ELF-1 (cell line): ENCODE results near the gene EYA2.
"Not testable (repeated sequence)": the region's sequence is repeated elsewhere in the genome, so short reads cannot be mapped to it uniquely, and the experiment has no call there.

Experiments used
- DNase-seq: peaks from one replicate; pipeline ENCODE4 v3.0.0-alpha.2; 2016; ENCODE audit warnings: low read depth, low spot score

The EYA2 gene

DNA sequence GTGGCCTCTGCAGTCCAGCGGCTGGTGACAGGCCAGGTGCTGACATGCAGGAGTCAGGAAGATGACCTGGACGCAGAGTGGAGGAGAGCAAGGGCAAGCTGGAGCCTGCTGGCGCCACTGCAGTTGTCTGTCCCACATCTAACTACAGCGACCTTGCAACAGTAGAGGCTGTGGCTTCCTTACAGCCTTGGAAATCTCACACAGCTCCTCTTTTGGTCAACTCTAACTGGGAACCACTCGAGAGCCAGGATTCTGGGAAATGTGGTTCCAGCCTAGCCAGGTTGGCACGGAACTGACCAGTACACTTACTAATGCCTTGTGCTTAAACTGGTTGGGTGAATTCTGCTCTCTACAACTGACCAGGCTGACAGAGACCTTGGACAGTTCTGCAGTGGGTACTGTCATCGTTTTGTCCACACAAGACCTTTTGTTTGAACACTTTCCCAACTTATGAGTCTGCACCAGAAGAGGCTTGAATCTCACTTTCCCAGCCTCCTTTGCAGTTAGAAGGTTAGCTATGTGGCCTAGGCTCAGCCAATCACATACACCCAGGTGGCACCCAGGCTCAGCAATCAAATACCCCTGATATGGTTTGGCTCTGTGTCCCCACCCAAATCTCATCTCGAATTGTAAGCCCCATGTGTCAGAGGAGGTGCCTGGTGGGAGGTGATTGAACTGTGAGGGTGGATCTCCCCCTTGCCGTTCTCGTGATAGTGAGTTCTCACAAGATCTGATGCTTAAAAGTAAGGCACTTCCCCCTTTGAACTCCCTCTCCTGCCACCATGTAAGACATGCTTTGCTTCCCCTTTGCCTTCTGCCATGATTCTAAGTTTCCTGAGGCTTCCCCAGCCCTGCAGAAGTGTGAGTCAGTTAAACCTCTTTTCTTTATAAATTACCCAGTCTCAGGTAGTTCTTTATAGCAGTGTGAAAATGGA is 308.4 kb downstream of the EYA2 start:
- no peak for DNase-seq

DNA sequence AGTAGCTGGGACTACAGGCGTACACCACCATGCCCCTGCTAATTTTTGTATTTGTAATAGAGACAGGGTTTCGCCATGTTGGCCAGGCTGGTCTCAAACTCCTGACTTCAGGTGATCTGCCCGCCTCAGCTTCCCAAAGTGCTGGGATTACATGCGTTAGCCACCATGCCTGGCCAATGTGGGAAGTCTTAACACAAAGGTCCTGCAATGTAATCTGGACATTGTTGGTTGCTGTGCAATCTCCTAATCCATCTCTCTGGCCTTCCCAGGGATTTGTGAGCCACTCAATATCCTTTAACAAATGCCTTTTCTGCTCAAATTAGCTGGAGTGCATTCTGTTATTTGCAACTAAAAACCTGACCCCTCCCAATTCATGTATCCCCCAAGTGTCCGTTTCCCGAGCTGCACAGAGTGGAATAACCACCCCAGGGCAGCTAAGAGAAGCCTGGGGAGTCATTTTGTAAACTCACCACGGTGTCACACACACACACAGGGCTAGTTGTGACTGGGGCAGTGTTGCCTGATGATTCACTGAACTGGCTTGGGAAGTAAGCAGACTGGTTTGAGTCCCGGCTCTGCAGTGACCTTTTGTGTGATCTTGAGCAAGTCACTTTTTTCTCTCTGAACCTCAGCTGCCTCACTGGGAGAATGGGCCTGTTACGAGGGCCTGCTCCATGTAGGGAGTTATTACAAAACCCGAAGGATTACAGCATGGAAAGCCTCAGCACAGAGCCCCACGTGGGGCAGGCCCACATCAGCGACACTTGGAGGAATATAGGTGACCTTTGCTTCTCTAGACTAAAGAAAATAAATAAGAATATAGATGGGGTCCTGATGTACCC is 309.6 kb downstream of the EYA2 start:
- DNase-seq: peak; percentile 67

DNA sequence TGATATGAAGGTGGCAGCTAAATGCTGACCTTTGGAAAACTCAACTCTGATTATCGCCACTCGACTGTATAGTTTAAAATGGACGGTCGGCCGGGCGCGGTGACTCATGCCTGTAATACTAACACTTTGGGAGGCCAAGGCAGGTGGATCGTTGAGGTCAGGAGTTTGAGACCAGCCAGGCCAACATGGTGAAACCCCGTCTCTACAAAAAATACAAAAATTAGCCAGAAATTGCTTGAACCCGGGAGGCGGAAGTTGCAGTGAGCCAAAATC is 310.1 kb downstream of the EYA2 start:
- DNase-seq: not testable (repeated sequence)

- peak; percentile 62 for DNase-seq
Observed at GRCh38 chr20:47205577-47206123, 311.0 kb downstream of the EYA2 start.

DNA sequence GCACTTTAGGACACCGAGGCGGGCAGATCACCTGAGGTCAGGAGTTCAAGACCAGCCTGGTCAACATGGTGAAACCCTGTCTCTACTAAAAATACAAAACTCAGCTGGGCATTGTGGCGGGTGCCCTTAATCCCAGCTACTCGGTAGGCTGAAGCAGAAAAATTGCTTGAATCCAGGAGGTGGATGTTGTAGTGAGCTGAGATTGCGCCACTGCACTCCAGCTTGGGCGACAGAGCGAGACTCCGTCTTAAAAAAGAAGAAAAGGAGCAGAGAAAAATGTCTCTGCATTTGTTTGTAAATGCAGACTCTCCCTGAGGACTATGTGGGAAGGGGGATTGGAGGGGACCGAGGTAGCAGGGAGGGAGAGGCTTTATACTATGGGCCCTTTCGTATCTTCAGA is 311.9 kb downstream of the EYA2 start:
- not testable (repeated sequence) for DNase-seq

GRCh38 chr20:47206962-47207641 is 312.5 kb downstream of the EYA2 start:
- peak; percentile 34 for DNase-seq

- no peak for DNase-seq
Observed at GRCh38 chr20:47208534-47209174, 314.0 kb downstream of the EYA2 start.

DNA sequence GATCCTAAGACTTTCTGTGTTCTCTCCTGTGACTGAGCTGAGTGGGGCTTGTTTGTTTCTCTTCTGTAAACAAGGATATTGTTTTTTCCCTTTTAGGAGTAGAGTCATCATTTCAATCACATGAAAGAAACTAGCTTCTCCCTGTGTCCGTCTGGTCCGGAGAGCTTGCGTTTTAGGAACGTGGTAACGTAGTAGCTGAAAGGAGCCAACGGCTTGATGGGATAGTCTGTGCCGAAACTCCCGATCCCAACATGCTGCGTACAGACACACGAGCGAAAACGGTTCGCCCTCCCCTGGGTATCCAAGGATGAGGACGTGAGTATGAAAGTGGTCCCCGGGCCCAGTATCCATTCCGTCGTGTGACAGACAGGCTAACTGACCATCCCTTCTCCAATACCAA is 315.3 kb downstream of the EYA2 start:
- no peak for DNase-seq

- DNase-seq: no peak
Observed at GRCh38 chr20:47210470-47210869, 315.8 kb downstream of the EYA2 start.

DNA sequence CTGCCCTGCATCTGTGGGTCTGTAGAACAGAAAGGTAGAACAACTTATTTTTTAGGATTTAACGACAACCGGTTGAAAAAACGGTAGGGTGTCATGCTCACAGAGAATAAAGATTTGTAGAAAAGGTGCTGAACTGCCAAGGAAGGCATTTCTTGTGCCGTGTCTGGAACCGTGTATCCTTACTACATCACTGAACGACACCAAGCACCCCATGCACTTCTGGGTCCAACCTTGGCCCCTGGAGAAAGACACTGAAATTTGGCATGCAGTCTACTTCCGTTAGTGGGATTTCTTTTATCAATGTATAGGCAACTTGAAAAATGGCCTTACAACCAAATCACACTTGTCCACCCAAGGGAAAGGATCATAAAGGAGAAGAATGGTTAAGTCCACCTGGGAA is 316.4 kb downstream of the EYA2 start:
- DNase-seq: no peak

DNA sequence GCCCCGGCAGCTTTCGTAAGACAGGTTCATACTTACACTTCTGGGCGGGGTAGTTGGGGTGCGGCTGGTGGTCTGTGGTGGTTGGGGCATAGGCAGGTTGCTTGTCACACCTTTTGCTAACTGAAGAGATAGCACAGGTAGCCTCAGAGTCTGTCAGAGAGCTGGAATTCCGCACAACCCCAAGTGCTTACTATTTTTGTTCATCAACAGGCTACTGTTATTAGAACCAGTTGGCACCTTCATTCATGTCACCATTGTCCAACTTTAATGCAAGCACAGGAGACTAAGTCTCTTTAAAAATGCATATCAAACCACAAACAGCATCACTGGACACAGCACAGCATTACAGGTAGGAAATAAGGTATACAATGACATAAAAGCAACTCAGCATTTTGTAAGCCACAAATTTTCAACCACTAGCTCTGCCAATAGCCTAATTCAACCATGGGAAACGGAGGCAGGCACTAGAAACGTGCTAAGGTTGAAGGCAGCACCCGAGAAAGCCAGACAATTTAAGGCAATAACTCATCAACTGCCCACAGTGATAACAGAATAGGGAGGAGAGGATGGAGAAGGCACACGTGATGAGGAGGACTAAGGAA is 318.1 kb downstream of the EYA2 start:
- no peak for DNase-seq

- no peak for DNase-seq
Observed at GRCh38 chr20:47213966-47214365, 319.3 kb downstream of the EYA2 start.

GRCh38 chr20:47215653-47216397 is 321.2 kb downstream of the EYA2 start:
- DNase-seq: no peak

DNA sequence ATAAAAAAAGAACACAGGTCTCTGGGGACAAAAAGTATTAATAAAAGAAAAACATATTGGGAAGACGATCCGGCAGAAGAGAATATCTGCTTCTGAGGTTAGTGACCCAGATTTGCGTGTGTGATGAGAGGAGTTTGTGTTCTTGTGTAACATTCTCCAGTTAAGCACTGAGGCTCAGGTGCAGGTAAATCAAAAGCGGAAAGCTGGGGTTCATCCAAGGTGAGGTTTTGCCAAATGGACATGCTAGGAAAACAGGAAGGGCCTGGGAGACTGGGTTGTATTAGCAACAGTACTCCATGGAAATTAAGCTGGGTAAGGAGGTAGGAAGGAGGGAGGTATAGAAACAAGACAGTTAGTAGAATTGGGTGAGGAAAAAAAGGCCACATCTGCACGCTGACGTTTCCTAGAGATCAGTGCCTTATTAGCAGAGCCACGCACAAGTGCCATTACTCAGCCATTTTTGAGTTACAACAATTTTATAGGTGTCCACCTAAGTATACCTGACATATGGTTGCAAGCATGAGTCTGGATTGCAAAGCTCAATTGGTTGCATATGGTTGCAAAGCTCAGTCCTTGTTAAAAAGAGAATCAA is 322.3 kb downstream of the EYA2 start:
- no peak for DNase-seq

DNA sequence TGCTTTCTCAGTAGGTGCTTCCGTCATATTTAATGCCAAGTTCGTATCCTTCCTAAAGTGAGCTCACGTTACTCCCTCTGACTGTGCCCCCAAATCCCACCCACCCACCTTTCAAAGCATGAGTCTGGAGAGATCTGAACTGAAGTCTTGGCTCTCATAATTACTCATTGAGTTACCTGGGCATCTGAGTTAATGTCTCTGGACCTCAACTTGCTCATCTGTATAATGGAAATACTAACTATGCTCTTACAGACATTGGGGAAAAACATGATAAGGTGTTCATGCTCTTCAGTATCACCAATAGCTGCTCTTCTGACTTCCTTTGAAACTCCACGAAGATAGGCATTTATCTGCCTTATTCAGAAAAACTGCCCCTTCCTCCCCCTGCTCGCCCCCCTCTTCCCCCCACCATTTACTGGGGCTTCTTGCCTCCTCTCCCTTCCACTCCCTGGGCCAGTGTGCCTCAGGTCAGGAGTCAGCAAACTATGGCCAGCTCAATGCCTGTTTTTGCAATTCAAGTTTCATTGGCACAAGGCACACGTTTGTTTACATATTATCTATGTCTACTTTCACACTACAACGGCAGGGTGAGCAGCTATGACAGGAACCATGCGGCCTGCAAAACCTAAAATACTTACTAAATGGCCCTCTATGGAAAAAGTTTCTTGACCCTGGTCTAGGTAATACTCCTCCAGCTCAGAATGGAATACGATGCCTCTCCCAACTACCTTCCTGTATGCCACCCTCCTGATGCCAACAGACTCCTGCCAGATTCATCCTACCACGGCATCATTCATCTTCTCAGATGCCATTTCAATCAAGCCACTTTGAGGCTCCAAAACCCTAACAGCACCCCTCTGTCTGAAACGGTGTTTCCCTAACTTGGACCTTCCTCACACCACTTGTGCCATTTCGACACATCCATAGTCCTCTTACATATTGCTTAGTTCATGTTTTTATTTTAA is 323.1 kb downstream of the EYA2 start:
- no peak for DNase-seq

GRCh38 chr20:47220161-47220582 is 325.5 kb downstream of the EYA2 start:
- peak; percentile 64 for DNase-seq

GRCh38 chr20:47221036-47221625 is 326.5 kb downstream of the EYA2 start:
- DNase-seq: no peak

DNA sequence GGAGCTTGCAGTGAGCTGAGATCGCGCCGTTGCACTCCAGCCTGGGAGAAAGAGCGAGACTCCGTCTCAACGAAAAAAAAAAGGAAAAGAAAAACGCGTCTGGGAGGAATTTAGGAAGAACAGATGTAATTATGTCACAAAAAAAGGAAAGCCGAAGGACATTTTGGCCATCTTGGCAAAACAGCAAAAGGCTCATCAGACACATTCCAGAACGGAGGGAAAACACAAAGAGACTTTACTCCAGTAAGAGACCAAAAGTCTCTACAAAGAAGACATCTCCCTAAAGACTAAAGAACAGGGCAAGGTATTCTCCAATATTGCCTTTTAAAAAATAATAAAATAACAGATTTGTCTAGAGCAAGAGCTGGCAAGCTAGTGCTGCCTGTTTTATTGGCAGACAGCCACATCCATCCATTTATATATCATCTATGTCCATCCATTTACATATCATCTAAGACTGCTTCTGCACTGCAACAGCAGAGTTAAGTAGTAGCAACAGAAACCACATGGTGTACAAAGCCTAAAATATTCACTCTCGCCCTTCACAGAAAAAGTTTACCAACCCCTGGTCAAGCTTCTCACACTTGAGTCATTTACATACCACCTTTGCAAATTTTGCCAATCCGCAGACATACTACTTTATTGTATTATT is 328.0 kb downstream of the EYA2 start:
- DNase-seq: no peak
